ENCODE measurements around the gene ADARB1.

GRCh38 chr21:45145146-45145545 is 70.8 kb downstream of the ADARB1 start:
- no peak for TF ChIP-seq JUND (IDR thresholded peaks at IDR 0.05; ENCODE audit: borderline replicate concordance, low read depth, low read length)
- TF ChIP-seq JUND (tag; IDR thresholded peaks at IDR 0.05; ENCODE audit: borderline replicate concordance, low read depth, low read length): no peak
- no peak for TF ChIP-seq DNMT1 (IDR thresholded peaks at IDR 0.05)
- no peak for TF ChIP-seq SPI1 (IDR thresholded peaks at IDR 0.05; ENCODE audit: borderline replicate concordance, low read depth, low read length)
- TF ChIP-seq POLR2AphosphoS2 (IDR thresholded peaks at IDR 0.05; ENCODE audit: low read length): no peak

Data from K562 (cell line).